GM18499 (cell line): ENCODE measurements around the gene HLX.

Experiments
- ATAC-seq: cut with Tn5 transposase; IDR thresholded peaks from one replicate; pipeline ENCODE4 v1.9.1; 2021; ENCODE audit warnings: moderate number of reproducible peaks; ENCODE audit not compliant: insufficient read depth, unreplicated experiment

HLX gene

DNA sequence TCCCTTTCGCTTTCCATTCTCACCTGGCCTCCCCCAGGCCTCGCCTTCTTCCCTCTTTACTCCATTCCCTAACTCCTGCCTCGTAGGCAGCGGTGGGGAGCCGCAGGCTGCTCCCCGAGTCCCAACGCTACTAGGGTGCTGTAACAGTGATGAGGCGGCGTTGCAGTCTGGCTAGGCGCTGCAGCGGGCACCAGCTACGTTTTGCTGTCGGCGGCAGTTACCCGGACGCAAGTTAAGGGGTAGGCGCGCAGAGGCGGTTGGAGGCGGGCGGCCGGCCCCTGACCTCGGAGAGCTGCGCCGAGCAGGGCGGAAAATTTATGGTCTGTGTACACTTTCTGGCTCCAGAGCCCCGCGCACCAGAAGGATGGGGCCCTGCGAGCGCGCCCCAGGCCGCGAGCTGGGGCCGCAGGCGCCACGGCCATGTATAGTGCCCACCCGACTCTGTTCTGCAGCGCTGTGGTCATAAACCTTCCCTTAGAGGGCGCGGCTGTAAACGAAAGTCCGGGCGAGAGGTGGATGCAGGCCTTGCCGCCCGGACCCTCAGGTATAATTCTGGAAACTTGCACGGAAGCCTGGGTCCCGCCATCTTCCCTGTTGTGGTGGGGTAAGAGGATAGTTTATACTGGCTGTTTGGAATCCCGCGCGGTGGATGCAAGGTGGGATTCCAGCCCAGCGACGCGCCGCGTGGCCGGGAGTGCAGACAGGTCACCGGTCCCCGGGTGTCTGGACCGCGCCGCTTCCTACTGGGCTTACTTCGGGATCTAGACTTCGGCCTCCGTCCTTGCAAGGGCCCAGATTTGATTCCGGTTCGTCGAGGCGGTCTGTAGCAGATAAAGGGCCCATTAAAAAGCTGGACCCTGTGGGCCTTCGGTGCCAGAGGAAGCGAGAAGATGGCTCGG, 15.0 kb downstream of the HLX start:
- no peak for ATAC-seq

DNA sequence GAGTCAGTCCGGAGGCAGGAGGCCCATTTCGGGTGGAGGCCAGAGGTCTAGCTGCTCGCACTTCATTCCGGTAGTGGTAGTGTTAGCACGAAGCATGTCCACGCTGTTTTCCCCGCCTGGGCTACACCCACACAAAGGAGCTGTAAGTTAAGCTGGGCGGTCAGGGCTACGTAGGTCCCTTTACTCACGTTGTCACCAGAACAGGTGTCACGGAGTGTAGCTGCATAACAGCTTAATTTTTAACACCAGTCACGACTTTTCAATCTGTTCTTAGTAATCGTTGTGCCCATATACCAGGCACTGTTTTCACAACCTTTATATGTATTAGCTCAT, 15.6 kb downstream of the HLX start:
- ATAC-seq = no peak

DNA sequence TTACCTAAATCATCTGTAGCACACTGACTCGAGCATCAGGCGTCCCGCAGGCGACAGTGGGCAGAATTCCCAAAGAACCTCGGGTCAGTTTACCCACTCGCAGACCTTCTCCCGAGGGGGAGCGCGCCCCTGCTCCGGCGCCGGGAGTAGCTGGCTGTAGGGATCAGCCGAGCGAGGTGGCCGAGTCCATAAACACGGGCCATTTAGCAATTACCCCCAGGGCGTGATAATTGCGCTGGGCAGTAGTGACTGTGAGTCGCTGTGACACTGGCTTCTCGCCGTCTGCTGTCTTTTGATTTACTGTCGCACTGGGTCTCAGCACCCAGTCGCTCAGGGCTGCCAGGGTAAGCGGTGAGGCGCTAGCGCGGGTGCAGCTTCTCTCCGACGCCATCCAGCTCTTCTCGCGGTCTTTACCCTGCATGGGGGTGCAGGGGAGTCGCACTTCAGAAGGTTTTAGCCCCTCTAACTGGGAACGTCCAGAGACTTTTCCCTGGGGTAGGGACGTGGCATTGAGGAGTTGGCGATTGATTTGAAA, 16.2 kb downstream of the HLX start:
- no peak for ATAC-seq

DNA sequence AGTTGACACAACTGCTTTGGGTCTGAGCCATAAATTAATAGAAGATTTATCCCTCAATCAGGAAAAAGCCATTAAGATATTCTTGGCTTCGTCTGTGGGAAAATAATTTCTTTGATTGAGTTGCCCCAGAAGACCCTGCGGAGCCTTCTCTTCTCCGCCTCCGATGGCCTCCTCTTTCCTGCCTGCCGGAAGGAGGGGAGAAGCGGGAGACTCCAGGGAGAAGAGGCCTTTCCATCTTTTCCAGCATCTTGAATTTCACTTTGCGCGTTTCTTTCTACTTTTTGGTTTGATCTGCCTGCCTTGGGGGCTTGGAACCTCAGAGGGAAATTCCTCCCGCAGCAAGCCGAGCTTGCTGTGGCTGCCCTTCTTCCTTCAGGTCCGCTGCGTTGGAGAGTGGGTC, 16.8 kb downstream of the HLX start:
- ATAC-seq = no peak

DNA sequence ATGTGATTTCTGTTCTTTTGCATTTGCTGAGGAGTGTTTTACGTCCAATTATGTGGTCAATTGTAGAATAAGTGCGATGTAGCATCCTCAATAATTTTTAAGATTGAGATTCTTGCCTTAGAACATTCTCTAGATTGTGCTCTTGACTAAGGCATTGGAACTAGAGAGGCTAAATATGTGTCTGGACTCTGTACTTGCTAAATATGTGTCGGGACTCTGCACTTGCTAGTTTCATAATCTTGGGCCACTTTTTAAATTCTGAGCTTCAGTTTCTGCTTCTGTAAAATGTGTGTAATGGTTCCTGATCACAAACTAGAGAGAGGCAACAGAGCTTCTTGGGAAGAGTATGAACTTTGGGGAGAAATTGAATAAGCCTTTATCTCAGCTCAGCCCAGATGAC, 21.6 kb downstream of the HLX start:
- no peak for ATAC-seq

DNA sequence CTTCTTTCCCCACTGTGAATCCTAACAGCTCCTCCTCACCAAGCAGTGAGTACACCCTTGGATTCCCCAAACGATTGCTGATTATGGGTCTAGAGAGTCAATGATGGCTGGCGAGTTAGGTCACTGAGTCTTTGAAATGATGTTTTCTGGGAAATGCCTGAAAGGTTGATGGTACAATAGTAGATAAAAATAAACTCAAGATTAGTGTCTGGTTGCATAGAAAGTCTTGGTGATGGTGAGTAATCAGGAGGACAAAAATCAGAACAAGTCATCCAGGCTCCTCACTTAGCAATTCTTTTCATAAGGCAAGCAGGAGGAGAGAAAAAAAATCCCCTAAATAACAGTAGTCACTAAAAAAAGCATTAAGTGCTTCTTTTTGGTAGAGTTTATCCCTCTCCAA, 22.6 kb downstream of the HLX start:
- no peak for ATAC-seq

DNA sequence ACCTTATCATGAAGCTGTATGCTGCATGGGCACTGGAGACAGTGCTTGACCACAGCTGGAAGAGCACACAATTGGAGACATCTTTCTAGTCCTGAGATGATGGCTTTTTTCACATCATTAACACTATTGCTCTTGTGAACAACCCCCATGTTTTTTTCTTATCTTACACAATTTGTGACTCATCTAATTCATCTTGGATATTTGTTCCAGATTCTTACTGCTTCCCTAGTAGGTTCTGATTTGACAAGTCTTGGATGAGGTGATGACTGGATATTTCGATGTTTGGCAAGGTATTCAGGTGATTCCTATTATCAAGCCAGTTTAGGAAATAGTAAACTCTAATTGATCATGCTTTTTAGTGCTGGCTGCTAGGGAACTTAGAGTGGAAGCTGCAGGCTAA, 23.7 kb downstream of the HLX start:
- ATAC-seq = no peak

DNA sequence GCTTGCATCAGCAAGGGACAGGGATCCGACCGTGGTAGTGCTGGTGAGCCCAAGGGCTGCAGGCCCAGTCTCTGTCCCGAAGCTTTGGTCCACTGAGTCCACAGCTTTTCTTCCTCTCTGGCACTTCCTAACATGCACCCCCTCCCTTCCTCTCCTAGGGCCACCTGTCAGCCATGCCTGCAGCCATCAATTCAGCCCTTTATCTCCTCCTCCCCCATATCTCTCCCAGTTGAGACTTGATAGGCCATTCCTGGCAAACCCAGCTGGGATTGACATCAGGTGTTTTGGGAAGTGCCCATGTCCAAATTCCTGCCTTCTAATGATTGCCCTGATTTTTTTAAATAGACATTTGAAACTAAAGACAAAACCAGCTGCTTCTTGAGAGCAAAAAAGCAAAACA, 25.6 kb downstream of the HLX start:
- no peak for ATAC-seq

DNA sequence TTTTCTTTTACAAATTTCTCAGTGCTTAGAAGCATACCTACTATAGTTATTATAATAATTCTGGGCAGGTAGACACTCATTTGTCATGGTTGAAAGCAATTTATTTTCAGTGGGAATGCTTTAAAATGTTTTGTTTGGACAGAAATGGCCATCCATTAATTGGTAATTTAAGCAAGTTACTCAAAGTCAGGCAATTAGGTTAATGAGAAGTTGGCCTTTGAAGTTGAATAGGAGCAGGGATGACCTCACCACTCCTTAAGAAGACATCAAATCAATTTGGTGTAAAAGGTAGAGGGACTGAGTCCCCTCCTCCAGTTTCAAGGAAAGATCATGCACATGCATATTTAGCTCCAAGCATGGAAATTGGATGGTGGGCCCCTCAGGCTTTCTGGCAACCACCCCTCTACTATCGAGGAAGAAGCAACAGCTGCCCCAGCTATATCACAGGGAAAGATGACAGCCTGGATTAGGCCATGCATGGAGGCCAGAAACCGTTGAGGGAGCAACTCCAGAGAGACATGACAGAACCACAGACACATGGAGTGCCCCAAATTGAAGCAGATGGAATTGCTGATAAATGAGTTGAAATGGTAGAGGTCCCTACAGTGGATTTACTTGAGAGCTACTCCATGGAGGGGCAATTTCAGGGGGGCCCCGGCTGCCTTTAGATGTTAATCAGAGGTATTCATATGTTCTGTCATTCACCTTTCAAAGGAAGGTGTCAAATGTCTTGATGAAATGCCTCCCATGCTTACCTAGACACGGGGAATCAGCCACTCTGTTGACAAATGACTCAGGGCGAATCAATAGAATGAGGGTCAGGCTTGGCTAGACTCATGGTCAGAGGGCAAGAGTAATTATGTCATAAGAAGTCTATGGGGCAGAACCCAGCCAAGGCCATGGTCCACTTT, 26.7 kb downstream of the HLX start:
- no peak for ATAC-seq

DNA sequence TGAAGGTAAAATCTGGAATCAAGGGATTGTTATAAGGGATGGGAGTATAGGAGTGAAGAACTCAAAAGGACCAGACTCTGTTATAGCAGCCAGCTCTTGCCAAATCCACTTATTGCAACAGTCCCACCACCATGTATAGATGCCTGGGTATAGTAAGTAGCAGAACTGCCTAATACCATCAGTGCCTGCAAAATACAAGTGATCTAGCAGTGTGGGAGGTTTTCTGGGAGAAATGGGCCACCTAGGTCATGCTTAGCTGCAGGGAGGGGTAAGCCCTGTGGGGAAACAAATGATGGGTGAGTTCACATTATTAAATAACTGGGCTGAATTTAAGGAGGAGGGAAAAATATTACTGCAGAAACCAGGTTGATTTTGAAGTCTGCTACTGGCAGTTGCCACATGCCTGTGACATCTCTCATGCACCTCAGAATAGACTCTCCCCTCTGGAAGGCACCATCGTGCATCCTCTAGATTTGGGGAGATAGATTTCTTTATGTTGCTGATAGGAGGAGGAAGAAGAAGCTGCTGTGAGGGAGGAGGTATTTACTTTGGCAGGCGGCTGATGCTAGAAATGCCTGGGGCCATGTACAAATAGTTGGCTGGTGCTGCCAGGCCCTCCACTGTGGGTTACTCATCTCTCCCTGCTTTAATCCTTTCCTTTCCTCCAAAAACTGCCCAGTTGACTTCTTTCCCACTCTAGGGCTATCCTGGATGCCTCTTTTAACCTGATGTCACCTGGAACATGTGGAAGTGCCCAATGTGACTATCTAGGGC, 27.5 kb downstream of the HLX start:
- ATAC-seq = no peak

GRCh38 chr1:220908757-220909156, 29.5 kb downstream of the HLX start:
- ATAC-seq = no peak

DNA sequence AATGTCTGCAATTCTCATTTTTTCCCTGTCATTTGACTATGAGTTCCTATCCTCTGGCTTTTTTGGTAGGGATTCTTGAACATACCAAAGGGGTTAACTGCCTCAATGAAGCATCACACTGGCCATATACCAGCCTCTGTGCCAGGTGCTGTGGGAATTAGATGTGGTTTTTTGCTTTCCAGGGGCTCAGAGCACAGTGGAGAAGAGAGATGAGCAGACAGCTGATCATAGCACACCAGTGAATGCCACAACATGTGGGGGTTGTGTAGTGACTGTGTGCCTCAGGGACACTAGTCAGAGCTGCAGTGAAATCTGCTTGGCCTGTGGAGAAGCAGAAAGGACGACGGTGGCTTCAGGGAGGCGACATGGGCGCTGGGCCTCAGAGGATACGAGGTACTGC, 30.8 kb downstream of the HLX start:
- ATAC-seq = no peak

GRCh38 chr1:220914283-220915116, 35.3 kb downstream of the HLX start:
- ATAC-seq = no peak

DNA sequence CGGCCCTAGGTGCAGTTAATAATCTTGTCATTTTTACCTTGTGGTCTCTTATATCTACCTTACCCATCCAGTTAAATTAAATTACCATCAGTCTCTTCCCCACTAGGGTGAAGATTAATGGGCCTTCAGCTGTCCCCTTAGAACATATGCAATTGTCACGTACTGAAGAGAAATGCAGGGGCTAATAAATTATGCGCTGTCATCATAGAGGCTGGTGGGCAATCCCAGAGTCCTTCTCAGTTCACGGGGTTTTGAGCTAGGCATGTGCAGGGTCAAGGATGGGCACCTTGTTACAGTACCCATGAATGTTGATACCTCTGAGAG, 35.8 kb downstream of the HLX start:
- no peak for ATAC-seq

DNA sequence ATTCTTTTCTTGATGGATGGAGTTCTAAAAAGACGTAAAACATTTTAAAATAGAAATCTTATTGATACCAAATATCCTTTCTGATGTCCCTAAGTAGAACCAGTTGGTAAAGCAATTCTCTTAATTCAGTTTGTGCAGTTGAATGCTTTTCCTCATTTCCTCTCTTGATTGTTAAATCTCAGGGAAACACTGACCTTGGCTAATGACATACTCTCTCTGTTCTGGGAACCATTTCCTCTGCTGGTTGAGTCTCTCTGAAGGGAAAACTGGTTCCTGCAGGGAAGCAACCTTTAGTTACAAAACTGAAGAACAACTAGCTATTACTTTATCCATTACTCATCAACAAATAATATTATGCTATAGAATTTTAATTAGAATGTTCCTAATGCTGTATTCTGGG, 36.7 kb downstream of the HLX start:
- ATAC-seq = no peak

DNA sequence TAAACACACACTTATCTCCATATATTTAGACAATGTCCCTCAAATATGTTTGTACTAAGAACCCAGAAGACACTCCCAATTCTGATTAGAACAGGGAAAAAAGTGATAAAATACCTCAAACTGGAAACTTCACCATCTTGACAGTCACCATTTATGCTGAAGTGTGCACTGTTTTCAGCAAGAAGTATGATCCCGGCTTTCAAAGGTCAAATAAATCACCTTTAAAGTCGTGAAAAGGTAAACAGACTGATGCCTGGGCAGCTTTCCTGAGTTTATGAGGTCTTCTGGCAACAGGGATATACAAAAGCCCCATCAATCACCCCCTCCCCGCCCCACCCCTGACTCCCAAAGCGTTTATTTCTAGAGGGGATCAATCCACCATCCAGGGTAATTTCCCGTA, 37.9 kb downstream of the HLX start:
- ATAC-seq = no peak

DNA sequence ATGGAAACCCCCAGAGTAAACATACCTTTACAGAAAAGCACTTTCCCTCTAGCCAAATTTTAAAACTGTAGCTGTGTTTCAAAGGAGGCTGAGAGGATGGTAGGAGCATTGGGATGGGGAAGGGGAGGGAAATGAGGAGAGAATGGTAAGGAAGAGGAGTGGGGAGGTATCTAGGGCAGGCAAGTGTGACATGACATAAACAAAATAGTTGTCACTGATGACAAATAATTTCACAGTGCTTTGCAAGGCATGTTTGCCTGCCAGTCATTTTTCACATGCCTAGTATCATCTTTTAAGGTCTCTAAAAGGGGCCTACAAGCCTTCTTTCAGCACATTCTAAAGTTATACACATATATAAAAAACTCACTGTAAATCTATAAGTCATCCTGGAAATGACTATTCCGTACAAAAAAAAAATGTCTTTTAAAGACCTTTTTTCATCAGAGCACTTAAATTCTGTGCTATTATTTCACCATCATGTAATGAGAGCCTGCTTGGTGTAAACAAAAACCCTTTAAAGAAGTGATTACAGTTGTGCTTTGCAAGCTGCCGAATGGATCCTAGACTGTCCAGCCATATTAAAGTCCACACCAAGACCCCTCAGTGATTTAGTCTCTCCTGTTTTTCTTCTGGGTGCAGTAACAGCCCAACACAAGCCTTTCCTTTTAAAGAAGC, 38.4 kb downstream of the HLX start:
- no peak for ATAC-seq

- ATAC-seq = no peak
These were observed 39.2 kb downstream of the HLX start for GRCh38 chr1:220918285-220918951.

- ATAC-seq = no peak
These were observed 41.7 kb downstream of the HLX start for GRCh38 chr1:220920967-220921366.
